ENCODE results near the gene FADS3. TPM values are rescaled to one million over a fixed set of nuclear protein-coding genes. Genes with fewer than 3 reads are reported as not detected.
A peak's percentile ranks its signal among the peaks of the same experiment; 100 is the strongest.

Gene FADS3
- total RNA-seq, 1 donor: 127 TPM

DNA sequence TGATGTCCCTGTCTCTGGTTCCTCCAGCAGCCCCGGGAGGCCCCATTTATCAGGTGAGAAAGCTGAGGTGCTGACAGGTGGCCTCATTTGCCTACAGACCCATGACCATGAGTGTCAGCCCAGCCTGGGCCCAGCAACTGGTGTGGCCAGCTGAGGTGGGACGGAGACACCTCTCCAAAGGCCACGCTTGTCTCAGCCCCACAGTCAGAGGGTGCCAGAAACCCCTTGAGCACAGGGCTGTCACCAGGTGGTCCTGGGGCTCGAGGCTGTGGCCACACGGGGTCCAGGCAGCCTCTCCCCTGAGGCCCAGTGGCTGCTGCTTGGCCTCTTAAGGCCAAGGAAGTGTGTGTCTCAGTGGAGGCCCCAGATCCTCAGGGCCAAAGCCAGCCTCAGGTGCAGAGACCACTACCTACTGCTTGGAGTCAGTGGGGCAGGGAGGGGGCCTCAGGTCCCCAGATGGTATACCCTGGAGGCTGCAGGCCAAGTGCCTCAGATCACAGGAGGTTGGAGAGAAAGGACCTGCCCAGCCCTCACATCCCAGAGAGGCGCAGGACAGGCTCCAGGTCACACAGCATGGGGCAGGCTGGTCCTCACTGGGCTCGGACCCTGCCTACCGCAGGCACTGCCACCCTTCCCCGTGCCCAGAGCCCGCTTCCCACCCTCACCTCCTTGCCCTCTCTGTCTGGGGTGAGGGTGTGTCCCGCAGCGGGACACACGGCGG, 14.6 kb upstream of the FADS3 start:
- Histone ChIP-seq H3K4me2 (ENCODE audit: insufficient read depth, low read length) (no peak overlapping the region), H3K4me3 (ENCODE audit: insufficient read depth, low read length) (no peak overlapping the region), H3K27ac (ENCODE audit: low read depth, low read length) (no peak overlapping the region), H4K20me1 (ENCODE audit: insufficient read depth, low read length) (peaks cover 2% of the 10 kb centered on the region), H3K4me1 (ENCODE audit: insufficient read depth, low read length) (no peaks in the 10 kb centered on the region), H3K36me3 (ENCODE audit: insufficient read depth, low read length) (no peaks in the 10 kb centered on the region), H3K79me2 (ENCODE audit: insufficient read depth, low read length) (no peaks in the 10 kb centered on the region), H3K9me3 (ENCODE audit: low read depth, low read length) (no peaks in the 10 kb centered on the region), H3K27me3 (ENCODE audit: insufficient read depth, low read length) (no peaks in the 10 kb centered on the region), H2AFZ (ENCODE audit: low read length) (no peak overlapping the region)
- peak; percentile 83 for DNase-seq (ENCODE audit: insufficient read length, low spot score, missing footprints)
- TF ChIP-seq, protein P1, sequence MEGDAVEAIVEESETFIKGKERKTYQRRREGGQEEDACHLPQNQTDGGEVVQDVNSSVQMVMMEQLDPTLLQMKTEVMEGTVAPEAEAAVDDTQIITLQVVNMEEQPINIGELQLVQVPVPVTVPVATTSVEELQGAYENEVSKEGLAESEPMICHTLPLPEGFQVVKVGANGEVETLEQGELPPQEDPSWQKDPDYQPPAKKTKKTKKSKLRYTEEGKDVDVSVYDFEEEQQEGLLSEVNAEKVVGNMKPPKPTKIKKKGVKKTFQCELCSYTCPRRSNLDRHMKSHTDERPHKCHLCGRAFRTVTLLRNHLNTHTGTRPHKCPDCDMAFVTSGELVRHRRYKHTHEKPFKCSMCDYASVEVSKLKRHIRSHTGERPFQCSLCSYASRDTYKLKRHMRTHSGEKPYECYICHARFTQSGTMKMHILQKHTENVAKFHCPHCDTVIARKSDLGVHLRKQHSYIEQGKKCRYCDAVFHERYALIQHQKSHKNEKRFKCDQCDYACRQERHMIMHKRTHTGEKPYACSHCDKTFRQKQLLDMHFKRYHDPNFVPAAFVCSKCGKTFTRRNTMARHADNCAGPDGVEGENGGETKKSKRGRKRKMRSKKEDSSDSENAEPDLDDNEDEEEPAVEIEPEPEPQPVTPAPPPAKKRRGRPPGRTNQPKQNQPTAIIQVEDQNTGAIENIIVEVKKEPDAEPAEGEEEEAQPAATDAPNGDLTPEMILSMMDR (IDR thresholded peaks at IDR 0.05; ENCODE audit: extremely low read depth, low read depth, low read length): no peak

DNA sequence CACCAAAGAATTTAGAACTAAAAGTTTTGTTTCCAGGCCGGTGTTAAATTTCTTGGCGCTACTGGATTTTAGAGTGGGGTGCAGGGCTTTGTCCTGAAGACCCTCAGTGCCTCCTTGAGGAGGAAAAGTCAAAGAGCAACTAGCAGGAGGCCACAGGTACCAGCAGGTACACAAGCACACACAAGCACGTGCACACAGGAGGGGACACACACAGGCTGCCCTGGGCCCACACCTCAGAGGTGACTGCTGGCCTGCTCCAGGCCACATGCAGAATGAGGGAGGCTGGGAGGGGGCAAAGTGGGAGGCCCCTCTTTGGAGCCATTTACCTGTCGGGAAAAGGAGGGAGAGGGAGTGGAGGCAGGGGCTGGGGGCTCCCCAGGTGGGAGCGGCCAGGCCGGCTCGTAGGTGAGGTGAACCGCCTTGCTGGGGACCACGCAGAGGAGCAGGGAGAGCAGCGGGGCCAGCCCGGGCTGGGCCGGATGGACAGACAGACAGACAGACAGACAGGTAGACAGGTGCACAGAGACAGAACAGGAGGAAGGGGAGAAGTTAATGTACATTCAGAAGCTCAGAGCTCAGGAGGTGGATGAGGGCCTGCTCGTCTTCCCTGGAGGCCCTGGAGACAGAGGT, 13.8 kb upstream of the FADS3 start:
- peak; percentile 49 for DNase-seq (ENCODE audit: insufficient read length, low spot score, missing footprints)
- Histone ChIP-seq H4K20me1 (ENCODE audit: insufficient read depth, low read length) (no peaks in the 10 kb centered on the region), H3K4me3 (ENCODE audit: insufficient read depth, low read length) (no peak overlapping the region), H3K27me3 (ENCODE audit: insufficient read depth, low read length) (no peaks in the 10 kb centered on the region), H2AFZ (ENCODE audit: low read length) (no peak overlapping the region), H3K27ac (ENCODE audit: low read depth, low read length) (no peak overlapping the region), H3K4me2 (ENCODE audit: insufficient read depth, low read length) (no peak overlapping the region), H3K79me2 (ENCODE audit: insufficient read depth, low read length) (no peaks in the 10 kb centered on the region), H3K4me1 (ENCODE audit: insufficient read depth, low read length) (no peaks in the 10 kb centered on the region), H3K9me3 (ENCODE audit: low read depth, low read length) (no peaks in the 10 kb centered on the region), H3K36me3 (ENCODE audit: insufficient read depth, low read length) (no peaks in the 10 kb centered on the region)
- TF ChIP-seq, protein P1 (IDR thresholded peaks at IDR 0.05; ENCODE audit: extremely low read depth, low read depth, low read length): no peak

DNA sequence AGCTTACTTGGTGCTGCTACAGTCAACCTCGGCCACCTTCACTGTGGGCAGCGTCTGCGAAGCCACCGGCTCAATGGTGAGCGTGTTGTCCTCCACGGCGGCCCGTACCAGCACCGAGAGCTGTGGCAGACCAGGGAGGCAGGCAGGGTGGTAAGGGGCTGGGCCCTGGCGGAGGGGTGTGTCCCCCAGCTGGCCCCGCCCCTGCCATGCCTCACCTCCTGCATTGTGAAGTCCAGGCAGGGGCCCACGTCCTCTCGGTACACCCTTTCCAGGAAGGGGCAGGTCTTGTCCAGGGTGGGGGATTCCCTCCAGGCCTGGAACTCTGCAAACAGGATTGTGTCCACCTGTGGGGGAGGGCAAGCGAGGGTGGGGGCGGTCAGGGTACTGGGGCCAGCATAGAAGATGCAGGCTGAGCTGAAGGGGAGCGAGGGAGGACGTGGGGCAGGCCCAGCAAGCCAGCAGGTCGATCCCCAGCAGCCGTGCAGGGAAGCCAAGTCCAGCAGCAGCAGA, 13.2 kb upstream of the FADS3 start:
- Histone ChIP-seq H2AFZ (ENCODE audit: low read length) (no peak overlapping the region), H3K4me2 (ENCODE audit: insufficient read depth, low read length) (no peak overlapping the region), H3K27me3 (ENCODE audit: insufficient read depth, low read length) (no peaks in the 10 kb centered on the region), H3K4me3 (ENCODE audit: insufficient read depth, low read length) (no peak overlapping the region), H3K27ac (ENCODE audit: low read depth, low read length) (no peak overlapping the region), H4K20me1 (ENCODE audit: insufficient read depth, low read length) (no peaks in the 10 kb centered on the region), H3K79me2 (ENCODE audit: insufficient read depth, low read length) (no peaks in the 10 kb centered on the region), H3K4me1 (ENCODE audit: insufficient read depth, low read length) (no peaks in the 10 kb centered on the region), H3K9me3 (ENCODE audit: low read depth, low read length) (no peaks in the 10 kb centered on the region), H3K36me3 (ENCODE audit: insufficient read depth, low read length) (no peaks in the 10 kb centered on the region)
- TF ChIP-seq, protein P1 (IDR thresholded peaks at IDR 0.05; ENCODE audit: extremely low read depth, low read depth, low read length): no peak
- peak; percentile 47 for DNase-seq (ENCODE audit: insufficient read length, low spot score, missing footprints)

DNA sequence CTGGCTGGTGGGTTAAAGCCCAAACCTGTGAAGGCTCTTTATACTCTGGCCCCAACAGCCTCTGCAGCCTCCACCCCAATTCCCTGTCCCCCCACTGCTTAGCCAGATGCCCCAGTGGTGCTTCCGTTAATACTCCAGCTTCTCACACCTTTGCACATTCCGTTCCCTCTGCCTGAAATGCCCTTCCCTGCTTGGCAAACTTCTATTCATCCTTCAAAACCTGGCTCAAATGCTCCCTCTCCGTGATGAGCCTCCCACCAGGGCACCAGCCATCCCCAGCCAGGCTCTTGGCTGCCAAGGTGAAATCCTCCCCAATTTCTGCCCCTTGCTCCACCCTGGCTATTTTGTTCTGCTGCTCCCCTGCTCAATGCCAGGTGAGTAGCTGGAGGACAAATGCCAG, 12.5 kb upstream of the FADS3 start:
- no peaks in the 10 kb centered on the region for H4K20me1 ChIP-seq (ENCODE audit: insufficient read depth, low read length)
- H3K4me2 ChIP-seq (ENCODE audit: insufficient read depth, low read length): no peak overlapping the region
- H3K9me3 ChIP-seq (ENCODE audit: low read depth, low read length): no peaks in the 10 kb centered on the region
- TF ChIP-seq, protein P1 (IDR thresholded peaks at IDR 0.05; ENCODE audit: extremely low read depth, low read depth, low read length): no peak
- H2AFZ ChIP-seq (ENCODE audit: low read length): no peak overlapping the region
- no peaks in the 10 kb centered on the region for H3K27me3 ChIP-seq (ENCODE audit: insufficient read depth, low read length)
- DNase-seq (ENCODE audit: insufficient read length, low spot score, missing footprints): peak; percentile 32
- no peaks in the 10 kb centered on the region for H3K4me1 ChIP-seq (ENCODE audit: insufficient read depth, low read length)
- H3K4me3 ChIP-seq (ENCODE audit: insufficient read depth, low read length): no peak overlapping the region
- H3K36me3 ChIP-seq (ENCODE audit: insufficient read depth, low read length): no peaks in the 10 kb centered on the region
- no peaks in the 10 kb centered on the region for H3K79me2 ChIP-seq (ENCODE audit: insufficient read depth, low read length)
- H3K27ac ChIP-seq (ENCODE audit: low read depth, low read length): no peak overlapping the region

Measured in osteoblast (primary cell).